ENCODE data around the gene DOK4. TPM values are rescaled to one million over a fixed set of nuclear protein-coding genes. Genes with fewer than 3 reads are reported as not detected.
A peak's percentile ranks its signal among the peaks of the same experiment; 100 is the strongest.

The DOK4 gene
- total RNA-seq, 1 experiment from 2014 or later: 122 TPM

GRCh38 chr16:57475711-57476339 is 10.5 kb downstream of the DOK4 start:
- DNase-seq: peak; percentile 69 to 71
- Histone ChIP-seq H3K9me3 (no peaks in the 10 kb centered on the region), H3K36me3 (ENCODE audit: control insufficient read depth, insufficient read depth, low read length) (peaks cover 20% of the 10 kb centered on the region), H3K4me3 (ENCODE audit: low read depth, low read length) (no peak overlapping the region), H3K4me1 (peaks cover 48% of the 10 kb centered on the region), H3K27me3 (replicated peaks; ENCODE audit: control insufficient read depth, insufficient read depth, low read length) (no peaks in the 10 kb centered on the region)
- H3K4me3 Mint-ChIP-seq (ENCODE audit: unreplicated experiment): no peak overlapping the region
- H3K36me3 Mint-ChIP-seq (ENCODE audit: insufficient read depth, unreplicated experiment): peaks cover 69% of the 10 kb centered on the region
- peak; percentile 51 to 54 for TF ChIP-seq CTCF (IDR thresholded peaks at IDR 0.05; ENCODE audit: insufficient read depth in 1 of 2, low read depth in 1 of 2, low read length in 1 of 2, severe bottlenecking in 1 of 2, unreplicated experiment in 1 of 2)
- intact Hi-C loops (cut with micrococcal nuclease; ENCODE audit: unreplicated experiment): no loop called here
- H3K27ac Mint-ChIP-seq (ENCODE audit: unreplicated experiment): no peak overlapping the region
- CTCF ChIA-PET: interaction anchor here (0.6 to 1.1 kb wide), 3 partner anchors 41 to 283 kb away, joined by 3 to 6 read pairs (median 3); no protein-coding TSS in a partner anchor
- POLR2A ChIA-PET: interaction anchor here (0.6 kb wide), 1 partner anchor 14 kb away, joined by 3 read pairs; no protein-coding TSS in a partner anchor
- no TSS peak for BruUV-seq (replicated peaks)
- peaks cover 36% of the 10 kb centered on the region for H3K4me1 Mint-ChIP-seq (ENCODE audit: low read depth, unreplicated experiment)
- H3K27me3 Mint-ChIP-seq (ENCODE audit: insufficient read depth, unreplicated experiment): no peaks in the 10 kb centered on the region
- no peaks in the 10 kb centered on the region for H3K9me3 Mint-ChIP-seq (ENCODE audit: unreplicated experiment)

- H3K9me3 ChIP-seq: no peaks in the 10 kb centered on the region
- no peaks in the 10 kb centered on the region for H3K27me3 ChIP-seq (replicated peaks; ENCODE audit: control insufficient read depth, insufficient read depth, low read length)
- POLR2A ChIA-PET: no interaction called here
- no peak overlapping the region for H3K4me3 ChIP-seq (ENCODE audit: low read depth, low read length)
- CTCF ChIA-PET: interaction anchor here (1.1 kb wide), 1 partner anchor 42 kb away, joined by 3 read pairs; no protein-coding TSS in a partner anchor
- DNase-seq: no peak
- peaks cover 27% of the 10 kb centered on the region for H3K4me1 Mint-ChIP-seq (ENCODE audit: low read depth, unreplicated experiment)
- H3K27ac Mint-ChIP-seq (ENCODE audit: unreplicated experiment): no peak overlapping the region
- peaks cover 69% of the 10 kb centered on the region for H3K36me3 Mint-ChIP-seq (ENCODE audit: insufficient read depth, unreplicated experiment)
- no TSS peak for BruUV-seq (replicated peaks)
- intact Hi-C loops (cut with micrococcal nuclease; ENCODE audit: unreplicated experiment): no loop called here
- no peak for TF ChIP-seq CTCF (IDR thresholded peaks at IDR 0.05; ENCODE audit: insufficient read depth in 1 of 2, low read depth in 1 of 2, low read length in 1 of 2, severe bottlenecking in 1 of 2, unreplicated experiment in 1 of 2)
- H3K9me3 Mint-ChIP-seq (ENCODE audit: unreplicated experiment): no peaks in the 10 kb centered on the region
- no peaks in the 10 kb centered on the region for H3K27me3 Mint-ChIP-seq (ENCODE audit: insufficient read depth, unreplicated experiment)
- H3K4me3 Mint-ChIP-seq (ENCODE audit: unreplicated experiment): no peak overlapping the region
- H3K4me1 ChIP-seq: peaks cover 44% of the 10 kb centered on the region
- peaks cover 28% of the 10 kb centered on the region for H3K36me3 ChIP-seq (ENCODE audit: control insufficient read depth, insufficient read depth, low read length)
Observed at GRCh38 chr16:57474671-57475661, 11.3 kb downstream of the DOK4 start.

GRCh38 chr16:57473906-57474305 is 12.4 kb downstream of the DOK4 start:
- peaks cover 37% of the 10 kb centered on the region for H3K4me1 ChIP-seq
- Mint-ChIP-seq H3K9me3 (ENCODE audit: unreplicated experiment) (no peaks in the 10 kb centered on the region), H3K36me3 (ENCODE audit: insufficient read depth, unreplicated experiment) (peaks cover 71% of the 10 kb centered on the region), H3K27me3 (ENCODE audit: insufficient read depth, unreplicated experiment) (no peaks in the 10 kb centered on the region), H3K4me3 (ENCODE audit: unreplicated experiment) (no peak overlapping the region), H3K27ac (ENCODE audit: unreplicated experiment) (no peak overlapping the region), H3K4me1 (ENCODE audit: low read depth, unreplicated experiment) (peaks cover 17% of the 10 kb centered on the region)
- no TSS peak for BruUV-seq (replicated peaks)
- intact Hi-C loops (cut with micrococcal nuclease; ENCODE audit: unreplicated experiment): no loop called here
- ChIA-PET POLR2A (no interaction called here), CTCF (no interaction called here)
- no peaks in the 10 kb centered on the region for H3K9me3 ChIP-seq
- H3K27me3 ChIP-seq (replicated peaks; ENCODE audit: control insufficient read depth, insufficient read depth, low read length): no peaks in the 10 kb centered on the region
- no peak for TF ChIP-seq CTCF (IDR thresholded peaks at IDR 0.05; ENCODE audit: insufficient read depth in 1 of 2, low read depth in 1 of 2, low read length in 1 of 2, severe bottlenecking in 1 of 2, unreplicated experiment in 1 of 2)
- no peak overlapping the region for H3K4me3 ChIP-seq (ENCODE audit: low read depth, low read length)
- no peak for DNase-seq
- H3K36me3 ChIP-seq (ENCODE audit: control insufficient read depth, insufficient read depth, low read length): peaks cover 28% of the 10 kb centered on the region
